HFF-Myc (cell line): ENCODE measurements around the gene LARP1.
"Not testable (repeated sequence)": the region's sequence is repeated elsewhere in the genome, so short reads cannot be mapped to it uniquely, and the experiment has no call there.

Experiments
- DNase-seq: peaks from one replicate; pipeline ENCODE4 v3.0.0-alpha.2; 2011; ENCODE audit warnings: low read depth; ENCODE audit errors: extremely low read depth
- H3K4me3 ChIP-seq: replicated peaks from 2 replicates; pipeline ENCODE4 v1.5.1; 2011; ENCODE audit warnings: low read depth, mild to moderate bottlenecking, control low read depth, low read length
- CTCF ChIP-seq: IDR thresholded peaks from 2 replicates; pipeline ENCODE4 v1.5.1; 2012; ENCODE audit warnings: mild to moderate bottlenecking, low read depth, low read length, control low read depth; ENCODE audit errors: missing control alignments

The LARP1 gene

GRCh38 chr5:154722936-154723335, 32.2 kb upstream of the LARP1 start:
- no peak overlapping the region for H3K4me3 ChIP-seq
- no peak for TF ChIP-seq CTCF
- DNase-seq, result no peak

- no peak for DNase-seq
- no peak overlapping the region for H3K4me3 ChIP-seq
- no peak for TF ChIP-seq CTCF
Observed at GRCh38 chr5:154723740-154724505, 31.3 kb upstream of the LARP1 start.

- no peak overlapping the region for H3K4me3 ChIP-seq
- no peak for TF ChIP-seq CTCF
- no peak for DNase-seq
Observed at GRCh38 chr5:154727361-154727760, 27.8 kb upstream of the LARP1 start.

GRCh38 chr5:154728939-154729588, 26.1 kb upstream of the LARP1 start:
- H3K4me3 ChIP-seq, result no peak overlapping the region
- no peak for DNase-seq
- no peak for TF ChIP-seq CTCF

- H3K4me3 ChIP-seq, result no peak overlapping the region
- no peak for TF ChIP-seq CTCF
- DNase-seq, result no peak
Observed at GRCh38 chr5:154729613-154730012, 25.6 kb upstream of the LARP1 start.

GRCh38 chr5:154730761-154731160, 24.4 kb upstream of the LARP1 start:
- not testable (repeated sequence) for DNase-seq, H3K4me3 ChIP-seq

GRCh38 chr5:154732212-154732611, 23.0 kb upstream of the LARP1 start:
- DNase-seq, result no peak
- TF ChIP-seq CTCF, result no peak
- H3K4me3 ChIP-seq, result no peak overlapping the region
